Karpas-422 (cell line): Measurements from ENCODE around the gene DTD1. TPM values are rescaled to one million over a fixed set of nuclear protein-coding genes. Genes with fewer than 3 reads are reported as not detected.

Source experiments
- DNase-seq: peaks from one replicate; pipeline ENCODE4 v3.0.0-alpha.2; 2015
- H2AFZ ChIP-seq: fragments of 200-600 bp; sonication (generic); 2 replicates; pipeline ENCODE4 v1.6.1; 2014; ENCODE audit warnings: antibody characterized with exemption, low read length, mixed read lengths
- H3K27ac ChIP-seq: fragments of 200-600 bp; sonication (generic); 2 replicates; pipeline ENCODE4 v1.5.1; 2014; ENCODE audit warnings: mild to moderate bottlenecking, low read length, moderate library complexity
- H3K27me3 ChIP-seq: fragments of 200-600 bp; sonication (generic); 2 replicates; pipeline ENCODE4 v1.6.1; 2014; ENCODE audit warnings: low read length, mixed read lengths
- H3K36me3 ChIP-seq: fragments of 200-600 bp; sonication (generic); 2 replicates; pipeline ENCODE4 v1.6.1; 2014; ENCODE audit warnings: low read length, mixed read lengths; ENCODE audit not compliant: insufficient read depth
- H3K4me1 ChIP-seq: fragments of 200-600 bp; sonication (generic); 2 replicates; pipeline ENCODE4 v1.6.1; 2014; ENCODE audit warnings: mild to moderate bottlenecking, low read length, mixed read lengths
- H3K4me2 ChIP-seq: fragments of 200-600 bp; sonication (generic); 2 replicates; pipeline ENCODE4 v1.6.1; 2014; ENCODE audit warnings: low read length, low read depth, mild to moderate bottlenecking; ENCODE audit not compliant: poor library complexity, severe bottlenecking
- H3K4me3 ChIP-seq: fragments of 200-600 bp; sonication (generic); 2 replicates; pipeline ENCODE4 v1.5.1; 2014; ENCODE audit warnings: mild to moderate bottlenecking, antibody characterized with exemption, low read length, mixed read lengths
- H3K79me2 ChIP-seq: fragments of 200-600 bp; sonication (generic); 2 replicates; pipeline ENCODE4 v1.6.1; 2014; ENCODE audit warnings: mild to moderate bottlenecking, low read length, mixed read lengths
- H3K9ac ChIP-seq: fragments of 200-600 bp; sonication (generic); 2 replicates; pipeline ENCODE4 v1.6.0; 2014; ENCODE audit warnings: low read length
- H3K9me2 ChIP-seq: fragments of 200-600 bp; sonication (generic), shearing (Covaris generic); replicated peaks from 2 replicates; pipeline ENCODE4 v1.6.0; 2014; ENCODE audit warnings: mild to moderate bottlenecking, low read length, moderate library complexity; ENCODE audit not compliant: insufficient read depth
- H3K9me3 ChIP-seq: fragments of 300-700, 200-600 bp; sonication (generic); 2 replicates; pipeline ENCODE4 v1.6.1; 2014; ENCODE audit warnings: low read length, mixed read lengths
- H4K20me1 ChIP-seq: fragments of 200-600 bp; sonication (generic); 2 replicates; pipeline ENCODE4 v1.6.1; 2014; ENCODE audit warnings: mild to moderate bottlenecking, antibody characterized with exemption, low read length, low read depth; ENCODE audit not compliant: insufficient read depth
- total RNA-seq: library from RNA; depleted of rRNA; stranded (reverse); fragments of >200 nt; shearing (Covaris generic); gene quantifications from 2 replicates; pipeline ENCODE4 v1.2.3, GENCODE V29; 2014; ENCODE audit warnings: low replicate concordance

The DTD1 gene
- total RNA-seq, 1 experiment from 2014 or later = 84.9 TPM

DNA sequence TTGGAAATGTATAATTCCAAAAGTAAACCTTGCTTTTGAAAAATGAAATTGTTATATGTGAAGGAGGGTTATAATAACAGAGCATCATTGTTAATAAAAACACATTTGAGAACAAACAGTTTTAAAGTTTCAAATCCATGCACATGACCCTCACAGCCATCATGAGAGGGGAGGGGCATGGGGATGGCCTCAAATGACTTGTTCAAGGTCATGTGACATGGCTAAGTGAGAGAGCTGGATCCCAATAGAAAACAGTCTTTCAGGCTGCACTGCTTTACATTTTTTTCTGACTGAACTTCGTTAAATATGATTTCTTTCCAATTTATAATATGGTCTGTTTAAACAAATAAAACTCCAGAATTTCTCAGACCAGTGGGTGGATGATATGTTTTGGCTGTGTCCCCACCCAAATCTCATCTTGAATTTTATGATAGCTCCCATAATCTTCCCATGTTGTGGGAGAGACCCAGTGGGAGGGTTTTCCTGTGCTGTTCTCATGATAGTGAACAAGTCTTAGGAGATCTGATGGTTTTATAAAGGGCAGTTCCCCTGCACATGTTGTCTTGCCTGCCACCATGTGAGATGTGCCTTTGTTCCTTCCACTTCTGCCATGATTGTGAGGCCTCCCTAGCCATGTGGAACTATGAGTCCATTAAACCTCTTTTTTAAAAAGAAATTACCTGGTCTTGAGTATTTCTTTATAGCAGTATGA lies 66.0 kb downstream of the DTD1 start:
- no peak overlapping the region for H3K9ac ChIP-seq
- H3K4me3 ChIP-seq = no peak overlapping the region
- peaks cover 13% of the 10 kb centered on the region for H3K4me1 ChIP-seq
- DNase-seq = no peak
- no peak overlapping the region for H2AFZ ChIP-seq
- peaks cover 15% of the 10 kb centered on the region; the same call in 1 of the 2 replicates for H3K79me2 ChIP-seq
- no peaks in the 10 kb centered on the region for H3K27me3 ChIP-seq
- no peaks in the 10 kb centered on the region for H3K9me2 ChIP-seq
- no peaks in the 10 kb centered on the region for H4K20me1 ChIP-seq
- H3K4me2 ChIP-seq = no peak overlapping the region
- no peaks in the 10 kb centered on the region for H3K9me3 ChIP-seq
- no peaks in the 10 kb centered on the region; the same call in 1 of the 2 replicates for H3K36me3 ChIP-seq
- H3K27ac ChIP-seq = no peak overlapping the region

DNA sequence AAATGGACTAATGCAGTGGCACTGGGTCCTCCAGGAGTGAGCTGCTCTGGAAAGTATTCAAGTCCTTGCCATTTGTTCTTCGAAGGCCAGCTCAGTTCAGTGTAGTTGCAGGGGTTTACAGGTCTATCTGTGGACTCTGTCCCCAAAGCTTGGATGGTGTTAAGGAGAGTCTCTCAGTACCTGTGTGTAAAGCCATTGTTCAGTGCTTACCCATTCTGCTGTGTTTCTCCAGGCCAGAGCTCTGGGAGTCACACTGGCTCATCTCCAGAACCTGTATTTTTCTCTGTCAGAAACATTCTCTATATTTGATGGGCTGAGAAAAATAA lies 66.6 kb downstream of the DTD1 start:
- Histone ChIP-seq H3K9me2 (no peaks in the 10 kb centered on the region), H3K9ac (no peak overlapping the region), H3K27me3 (no peaks in the 10 kb centered on the region), H3K4me1 (peaks cover 13% of the 10 kb centered on the region), H3K79me2 (peaks cover 15% of the 10 kb centered on the region; the same call in 1 of the 2 replicates), H3K4me3 (no peak overlapping the region), H3K4me2 (no peak overlapping the region), H2AFZ (no peak overlapping the region), H3K36me3 (no peaks in the 10 kb centered on the region; the same call in 1 of the 2 replicates), H3K9me3 (no peaks in the 10 kb centered on the region), H3K27ac (no peak overlapping the region), H4K20me1 (no peaks in the 10 kb centered on the region)
- DNase-seq = no peak

- Histone ChIP-seq H3K9me2 (no peaks in the 10 kb centered on the region), H3K4me3 (no peak overlapping the region), H3K27ac (no peak overlapping the region), H3K9me3 (no peaks in the 10 kb centered on the region), H3K4me1 (peaks cover 13% of the 10 kb centered on the region), H4K20me1 (no peaks in the 10 kb centered on the region), H3K9ac (no peak overlapping the region), H3K4me2 (no peak overlapping the region), H3K27me3 (no peaks in the 10 kb centered on the region), H3K79me2 (peaks cover 9% of the 10 kb centered on the region; the same call in 1 of the 2 replicates), H3K36me3 (no peaks in the 10 kb centered on the region; the same call in 1 of the 2 replicates), H2AFZ (no peak overlapping the region)
- DNase-seq = no peak
Measured at GRCh38 chr20:18657575-18657974, 69.7 kb downstream of the DTD1 start.

DNA sequence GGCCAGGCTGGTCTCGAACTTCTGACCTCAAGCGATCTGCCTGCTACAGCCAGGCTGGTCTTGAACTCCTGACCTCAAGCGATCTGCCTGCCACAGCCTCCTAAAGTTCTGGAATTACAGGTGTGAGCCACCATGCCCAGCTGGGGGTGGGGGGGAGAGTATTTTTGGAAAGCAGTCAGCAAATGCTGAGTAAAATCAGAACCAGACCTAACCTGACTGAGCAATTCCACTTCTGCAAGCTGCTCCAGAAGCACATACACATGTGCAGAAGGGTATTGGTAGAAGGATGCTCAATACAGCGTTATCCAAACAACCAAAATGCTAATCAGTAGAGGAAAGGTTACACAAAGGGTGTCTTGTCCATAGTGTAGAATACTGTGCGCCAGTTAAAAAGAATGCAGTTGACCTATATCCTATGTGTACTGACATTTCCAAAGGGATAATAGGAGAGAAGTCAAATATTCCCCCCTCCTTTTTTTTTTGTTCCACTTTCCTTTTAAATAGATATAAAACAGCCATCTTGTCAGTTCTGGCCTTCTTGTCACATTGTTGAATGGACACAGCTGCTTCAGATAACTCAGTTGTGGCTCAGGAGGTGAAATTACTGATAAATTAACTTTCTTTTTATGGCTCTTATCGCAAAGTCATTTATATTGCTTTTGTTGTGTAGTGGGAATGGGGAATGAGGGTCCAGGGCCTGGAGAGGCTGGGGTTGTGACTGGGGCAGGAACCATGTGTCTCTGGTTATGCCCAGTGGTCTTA lies 74.6 kb downstream of the DTD1 start:
- Histone ChIP-seq H3K4me3 (no peak overlapping the region), H3K9ac (no peak overlapping the region)
- DNase-seq = no peak

DNA sequence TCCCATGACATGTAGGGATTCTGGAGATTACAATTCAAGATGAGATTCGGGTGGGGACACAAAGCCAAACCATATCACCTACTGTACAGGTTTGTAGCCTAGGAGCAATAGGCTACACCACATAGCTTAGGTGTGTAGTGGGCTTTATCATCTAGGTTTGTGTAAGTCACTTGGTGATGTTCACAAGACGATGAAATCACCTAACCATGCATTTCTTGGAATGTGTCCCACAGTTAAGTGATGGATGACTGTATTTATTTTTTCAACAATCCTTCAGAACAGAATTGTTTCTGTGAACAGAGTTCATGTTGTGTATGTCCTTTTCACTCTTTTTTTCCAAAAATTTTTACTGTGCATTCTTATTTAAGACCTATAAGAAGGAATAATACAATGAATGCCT lies 76.1 kb downstream of the DTD1 start:
- H3K27ac ChIP-seq = no peak overlapping the region
- DNase-seq = no peak
- H3K27me3 ChIP-seq = no peaks in the 10 kb centered on the region
- no peaks in the 10 kb centered on the region for H3K9me3 ChIP-seq
- H3K9me2 ChIP-seq = no peaks in the 10 kb centered on the region
- no peak overlapping the region for H3K4me3 ChIP-seq
- H3K4me1 ChIP-seq = no peaks in the 10 kb centered on the region
- H2AFZ ChIP-seq = no peak overlapping the region
- H4K20me1 ChIP-seq = no peaks in the 10 kb centered on the region
- H3K9ac ChIP-seq = no peak overlapping the region
- no peak overlapping the region for H3K4me2 ChIP-seq
- no peaks in the 10 kb centered on the region for H3K36me3 ChIP-seq
- peaks cover 27% of the 10 kb centered on the region; the same call in 1 of the 2 replicates for H3K79me2 ChIP-seq

More for the DNA sequence above, 74.6 kb downstream of the DTD1 start:
- Histone ChIP-seq H3K4me2 (no peak overlapping the region), H3K9me3 (no peaks in the 10 kb centered on the region), H3K27ac (no peak overlapping the region), H3K4me1 (peaks cover 12% of the 10 kb centered on the region), H3K9me2 (no peaks in the 10 kb centered on the region), H3K27me3 (no peaks in the 10 kb centered on the region), H3K36me3 (no peaks in the 10 kb centered on the region), H3K79me2 (peaks cover 26% of the 10 kb centered on the region; the same call in 1 of the 2 replicates), H4K20me1 (no peaks in the 10 kb centered on the region), H2AFZ (no peak overlapping the region)

DNA sequence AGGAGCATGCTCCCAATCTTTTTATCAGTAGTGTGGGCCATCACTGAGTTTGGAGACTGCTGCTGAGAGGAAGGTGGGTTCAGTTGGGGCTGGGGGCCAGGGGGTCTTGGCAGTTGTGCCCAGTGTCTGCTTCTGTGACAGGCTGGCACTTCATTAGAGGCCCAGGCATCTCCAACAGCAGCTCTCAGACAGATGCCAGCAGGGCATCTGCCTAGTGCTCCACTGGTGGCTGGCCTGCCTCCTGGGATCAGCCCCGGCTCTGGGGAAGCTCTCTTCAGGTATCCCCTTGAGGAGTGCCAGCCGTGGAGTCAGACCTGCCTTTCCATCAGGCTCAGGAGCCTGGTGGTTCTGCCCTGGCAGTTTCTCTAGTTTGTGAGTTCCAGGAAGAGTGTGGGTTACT lies 77.3 kb downstream of the DTD1 start:
- DNase-seq = no peak
- no peaks in the 10 kb centered on the region for H3K9me2 ChIP-seq
- no peaks in the 10 kb centered on the region for H3K9me3 ChIP-seq

GRCh38 chr20:18666803-18667415 lies 79.1 kb downstream of the DTD1 start:
- no peak overlapping the region for H3K4me2 ChIP-seq
- no peak overlapping the region for H3K4me3 ChIP-seq
- H3K36me3 ChIP-seq = no peaks in the 10 kb centered on the region
- peaks cover 27% of the 10 kb centered on the region; the same call in 1 of the 2 replicates for H3K79me2 ChIP-seq
- H3K4me1 ChIP-seq = no peaks in the 10 kb centered on the region
- no peak for DNase-seq
- no peaks in the 10 kb centered on the region for H3K9me2 ChIP-seq
- H3K9ac ChIP-seq = no peak overlapping the region
- H3K27ac ChIP-seq = no peak overlapping the region
- no peak overlapping the region for H2AFZ ChIP-seq
- H3K27me3 ChIP-seq = no peaks in the 10 kb centered on the region
- no peaks in the 10 kb centered on the region for H3K9me3 ChIP-seq
- H4K20me1 ChIP-seq = no peaks in the 10 kb centered on the region

More for the DNA sequence above, 77.3 kb downstream of the DTD1 start:
- Histone ChIP-seq H4K20me1 (no peaks in the 10 kb centered on the region), H3K4me2 (no peak overlapping the region), H3K27me3 (no peaks in the 10 kb centered on the region), H3K9ac (no peak overlapping the region), H3K27ac (no peak overlapping the region), H3K36me3 (no peaks in the 10 kb centered on the region), H3K79me2 (peaks cover 27% of the 10 kb centered on the region; the same call in 1 of the 2 replicates), H3K4me1 (no peaks in the 10 kb centered on the region), H3K4me3 (no peak overlapping the region), H2AFZ (no peak overlapping the region)
